ENCODE measurements around the gene ARAF.

Gene ARAF

GRCh38 chrX:47562615-47563243 lies 1.7 kb downstream of the ARAF start:
- DNase-seq (ENCODE audit: low read depth, low spot score), result no peak
- peak overlapping the region; percentile 39 for H3K27ac ChIP-seq

- no peak for DNase-seq (ENCODE audit: low read depth, low spot score)
Observed at GRCh38 chrX:47563801-47564315, 2.9 kb downstream of the ARAF start.

GRCh38 chrX:47564438-47565085 lies 3.6 kb downstream of the ARAF start:
- no peak for DNase-seq (ENCODE audit: low read depth, low spot score)

More at GRCh38 chrX:47563801-47564315, 2.9 kb downstream of the ARAF start:
- H3K27ac ChIP-seq, result peak overlapping the region; percentile 39

GRCh38 chrX:47566841-47567240 lies 5.8 kb downstream of the ARAF start:
- H3K27ac ChIP-seq, result no peak overlapping the region
- no peak for DNase-seq (ENCODE audit: low read depth, low spot score)

More at GRCh38 chrX:47564438-47565085, 3.6 kb downstream of the ARAF start:
- H3K27ac ChIP-seq, result peak overlapping the region; percentile 39

GRCh38 chrX:47568656-47569295 lies 7.8 kb downstream of the ARAF start:
- H3K27ac ChIP-seq, result no peak overlapping the region
- DNase-seq (ENCODE audit: low read depth, low spot score), result no peak

- H3K27ac ChIP-seq, result no peak overlapping the region
- no peak for DNase-seq (ENCODE audit: low read depth, low spot score)
Observed at GRCh38 chrX:47570794-47571193, 9.8 kb downstream of the ARAF start.

GRCh38 chrX:47571215-47571614 lies 10.2 kb downstream of the ARAF start:
- DNase-seq (ENCODE audit: low read depth, low spot score), result no peak

GRCh38 chrX:47571896-47572295 lies 10.9 kb downstream of the ARAF start:
- H3K27ac ChIP-seq, result no peak overlapping the region
- no peak for DNase-seq (ENCODE audit: low read depth, low spot score)

More at GRCh38 chrX:47571215-47571614, 10.2 kb downstream of the ARAF start:
- H3K27ac ChIP-seq, result no peak overlapping the region

- H3K27ac ChIP-seq, result peak overlapping the region; percentile 78
- DNase-seq (ENCODE audit: low read depth, low spot score), result no peak
Observed at GRCh38 chrX:47572773-47573340, 11.9 kb downstream of the ARAF start.

- peak overlapping the region; percentile 78 for H3K27ac ChIP-seq
- no peak for DNase-seq (ENCODE audit: low read depth, low spot score)
Observed at GRCh38 chrX:47573341-47574075, 12.5 kb downstream of the ARAF start.

GRCh38 chrX:47574076-47574546 lies 13.1 kb downstream of the ARAF start:
- no peak for DNase-seq (ENCODE audit: low read depth, low spot score)
- H3K27ac ChIP-seq, result peak overlapping the region; percentile 78

GRCh38 chrX:47574547-47575301 lies 13.7 kb downstream of the ARAF start:
- peak overlapping the region; percentile 78 for H3K27ac ChIP-seq
- DNase-seq (ENCODE audit: low read depth, low spot score), result no peak

GRCh38 chrX:47576021-47576898 lies 15.3 kb downstream of the ARAF start:
- DNase-seq (ENCODE audit: low read depth, low spot score), result no peak
- H3K27ac ChIP-seq, result no peak overlapping the region

GRCh38 chrX:47577424-47577823 lies 16.4 kb downstream of the ARAF start:
- no peak for DNase-seq (ENCODE audit: low read depth, low spot score)
- no peak overlapping the region for H3K27ac ChIP-seq

GRCh38 chrX:47577901-47578300 lies 16.9 kb downstream of the ARAF start:
- no peak for DNase-seq (ENCODE audit: low read depth, low spot score)
- H3K27ac ChIP-seq, result no peak overlapping the region

- H3K27ac ChIP-seq, result peak overlapping the region; percentile 62
- no peak for DNase-seq (ENCODE audit: low read depth, low spot score)
Observed at GRCh38 chrX:47578692-47579091, 17.7 kb downstream of the ARAF start.

GRCh38 chrX:47579537-47579936 lies 18.5 kb downstream of the ARAF start:
- DNase-seq (ENCODE audit: low read depth, low spot score), result no peak
- peak overlapping the region; percentile 62 for H3K27ac ChIP-seq

Data from epithelial cell of prostate (primary cell).